Measurements from ENCODE around the gene IL11. TPM values are rescaled to one million over a fixed set of nuclear protein-coding genes. Genes with fewer than 3 reads are reported as not detected.

Gene IL11
- total RNA-seq, 1 donor from 2014 or later, result not detected

- intact Hi-C loops (cut with DNase I), result no loop called here
- no peak for DNase-seq (ENCODE audit: low spot score)
Measured at GRCh38 chr19:55358493-55358892, 11.8 kb downstream of the IL11 start.

GRCh38 chr19:55355213-55355821, 14.9 kb downstream of the IL11 start:
- no peak for DNase-seq (ENCODE audit: low spot score)
- intact Hi-C loops (cut with DNase I), result no loop called here

- no peak for DNase-seq (ENCODE audit: low spot score)
Measured at GRCh38 chr19:55354698-55355212, 15.5 kb downstream of the IL11 start, which contains the start of gene COX6B2. TSS of gene COX6B2 (minus strand) at chr19:55354719. CDS start at chr19:55354521, 198 bp downstream.

GRCh38 chr19:55353803-55354697, 16.2 kb downstream of the IL11 start:
- DNase-seq (ENCODE audit: low spot score), result peak; percentile 83
- intact Hi-C loops (cut with DNase I), result no loop called here

More at GRCh38 chr19:55354698-55355212, 15.5 kb downstream of the IL11 start, which contains the start of gene COX6B2:
- intact Hi-C loops (cut with DNase I), result no loop called here

- intact Hi-C loops (cut with DNase I), result no loop called here
Measured at GRCh38 chr19:55353356-55353802, 16.9 kb downstream of the IL11 start.

GRCh38 chr19:55352549-55353145, 17.6 kb downstream of the IL11 start:
- intact Hi-C loops (cut with DNase I), result no loop called here
- DNase-seq (ENCODE audit: low spot score), result no peak

More at GRCh38 chr19:55353356-55353802, 16.9 kb downstream of the IL11 start:
- no peak for DNase-seq (ENCODE audit: low spot score)

GRCh38 chr19:55352040-55352439, 18.2 kb downstream of the IL11 start:
- intact Hi-C loops (cut with DNase I), result no loop called here
- DNase-seq (ENCODE audit: low spot score), result no peak

GRCh38 chr19:55350620-55351315, 19.5 kb downstream of the IL11 start:
- DNase-seq (ENCODE audit: low spot score), result no peak
- intact Hi-C loops (cut with DNase I), result no loop called here

GRCh38 chr19:55348317-55349034, 21.8 kb downstream of the IL11 start:
- DNase-seq (ENCODE audit: low spot score), result no peak
- intact Hi-C loops (cut with DNase I), result no loop called here

GRCh38 chr19:55347442-55348009, 22.7 kb downstream of the IL11 start:
- intact Hi-C loops (cut with DNase I), result no loop called here
- DNase-seq (ENCODE audit: low spot score), result no peak

GRCh38 chr19:55346725-55347441, 23.4 kb downstream of the IL11 start:
- DNase-seq (ENCODE audit: low spot score), result no peak
- intact Hi-C loops (cut with DNase I), result no loop called here

- DNase-seq (ENCODE audit: low spot score), result no peak
- intact Hi-C loops (cut with DNase I), result no loop called here
Measured at GRCh38 chr19:55345818-55346724, 24.2 kb downstream of the IL11 start.

- intact Hi-C loops (cut with DNase I), result no loop called here
- no peak for DNase-seq (ENCODE audit: low spot score)
Measured at GRCh38 chr19:55345101-55345817, 25.0 kb downstream of the IL11 start.

GRCh38 chr19:55344444-55344843, 25.8 kb downstream of the IL11 start:
- no peak for DNase-seq (ENCODE audit: low spot score)
- intact Hi-C loops (cut with DNase I), result no loop called here

GRCh38 chr19:55341595-55342531, 28.4 kb downstream of the IL11 start:
- intact Hi-C loops (cut with DNase I), result no loop called here
- DNase-seq (ENCODE audit: low spot score), result no peak

Measured in cardiac septum (tissue), 1 donor.